GM12874 (cell line): ENCODE measurements around the gene MGAT5B.

Source experiments
- CTCF ChIP-seq: IDR thresholded peaks from 2 replicates; pipeline ENCODE4 v1.5.1; 2011; ENCODE audit warnings: low read depth, mild to moderate bottlenecking, control low read depth, low read length, moderate library complexity; ENCODE audit not compliant: insufficient read depth

Gene MGAT5B

DNA sequence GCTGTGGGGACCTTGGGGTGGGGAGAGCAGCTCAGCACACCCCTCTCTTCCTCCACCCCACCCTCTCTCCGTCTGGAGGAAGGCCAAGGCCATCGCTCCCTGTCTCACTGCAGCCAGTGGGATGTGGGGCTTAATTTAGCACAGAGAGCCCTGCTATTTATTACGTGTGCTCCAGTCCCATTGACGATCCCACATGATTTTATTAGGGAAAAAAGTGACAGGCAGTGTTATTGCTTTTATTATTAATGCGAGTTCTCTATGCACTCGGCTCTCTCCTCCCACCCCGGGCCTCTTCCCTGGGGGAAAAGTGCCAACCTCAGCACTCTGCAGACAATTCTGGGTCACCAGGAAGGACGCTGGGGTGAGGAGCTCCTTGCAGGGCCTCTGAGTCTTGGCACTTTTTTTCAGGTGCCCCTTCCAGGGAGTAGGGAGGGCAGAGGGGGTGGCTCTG, 57.3 kb downstream of the MGAT5B start:
- no peak for TF ChIP-seq CTCF

DNA sequence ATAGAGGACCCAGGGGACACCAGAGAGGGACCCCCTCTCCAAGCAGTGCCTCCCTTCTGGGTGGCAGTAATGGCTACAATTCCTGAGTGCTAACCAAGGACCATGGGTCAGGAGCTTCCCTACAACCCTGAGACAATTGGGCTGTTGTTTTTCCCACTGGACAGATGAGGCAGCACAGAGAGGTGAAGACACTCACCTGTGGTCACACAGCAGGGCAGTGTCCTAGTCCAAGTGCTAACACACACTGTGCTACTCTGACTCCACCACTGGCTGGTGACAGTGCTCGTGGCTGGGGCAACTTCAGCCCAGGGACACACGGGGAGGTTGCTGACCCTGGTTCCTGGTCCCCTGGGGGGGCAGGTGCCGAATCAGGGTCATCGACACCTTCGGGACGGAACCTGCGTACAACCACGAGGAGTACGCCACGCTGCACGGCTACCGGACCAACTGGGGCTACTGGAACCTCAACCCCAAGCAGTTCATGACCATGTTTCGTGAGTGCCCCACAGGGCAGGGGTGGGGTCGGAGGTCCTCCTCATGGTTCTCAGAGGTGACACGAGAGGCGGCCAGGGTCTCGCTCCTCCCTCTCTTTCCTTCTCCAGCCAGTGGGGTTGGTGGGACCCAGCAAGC, 58.1 kb downstream of the MGAT5B start:
- no peak for TF ChIP-seq CTCF

DNA sequence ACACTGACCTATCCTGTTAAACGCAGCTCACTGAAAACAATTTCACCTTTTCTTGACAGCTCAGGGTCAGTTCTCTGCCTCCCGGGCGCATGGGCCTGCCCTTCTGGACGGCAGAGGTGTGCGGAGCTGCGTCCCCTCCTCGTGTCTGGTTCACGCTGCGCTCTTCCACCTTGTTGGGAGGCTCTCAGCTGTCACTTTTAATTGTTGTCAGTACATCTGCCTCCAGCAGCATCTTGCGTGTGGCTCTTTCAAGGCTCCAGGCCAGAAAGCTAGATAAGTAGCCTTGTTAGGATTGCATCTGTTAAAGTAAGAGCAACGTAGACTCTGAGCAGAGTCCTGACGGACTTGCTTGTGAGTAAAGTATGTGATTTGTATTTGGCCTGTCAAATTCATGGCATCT, 59.4 kb downstream of the MGAT5B start:
- TF ChIP-seq CTCF = no peak

DNA sequence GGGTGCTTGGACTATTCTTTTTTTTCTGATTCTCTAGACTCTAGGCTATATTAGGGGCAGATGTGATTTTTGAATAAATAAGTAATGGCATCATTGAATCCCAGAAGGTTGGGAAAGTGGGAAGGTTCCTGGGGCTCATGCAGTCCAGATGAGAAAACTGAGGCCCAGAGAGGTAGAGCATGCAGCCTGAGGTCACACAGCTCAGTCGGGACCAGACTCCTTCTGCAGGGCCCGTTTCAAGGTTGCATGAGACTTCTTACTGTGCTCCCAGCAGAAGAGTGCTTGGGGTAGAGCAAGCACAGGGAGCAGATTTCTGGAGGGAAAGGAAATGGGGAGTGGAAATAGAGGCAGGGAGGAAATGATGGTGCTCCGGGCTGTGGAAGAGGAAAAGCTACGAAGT, 59.8 kb downstream of the MGAT5B start:
- no peak for TF ChIP-seq CTCF

DNA sequence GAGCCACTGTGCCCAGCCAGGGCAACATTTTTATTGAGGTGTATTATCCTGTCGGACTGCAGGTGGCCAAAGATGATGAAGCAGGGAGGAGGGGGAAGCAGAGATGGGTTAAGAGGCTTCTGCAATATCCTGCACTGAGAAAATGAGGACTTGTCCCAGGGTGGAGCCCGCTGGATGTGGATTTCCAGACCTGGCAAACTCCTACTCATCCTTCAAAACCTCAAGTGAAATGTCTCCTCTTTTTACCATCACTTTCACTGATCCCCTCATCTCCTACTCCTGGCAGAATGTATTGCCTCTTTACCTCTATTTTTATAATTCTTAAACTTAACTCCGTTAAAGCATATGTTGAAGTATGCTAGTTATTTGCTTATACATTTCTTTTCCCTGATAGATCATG, 60.9 kb downstream of the MGAT5B start:
- TF ChIP-seq CTCF = no peak

- TF ChIP-seq CTCF = no peak
Observed at GRCh38 chr17:76929601-76930000, 61.4 kb downstream of the MGAT5B start.

DNA sequence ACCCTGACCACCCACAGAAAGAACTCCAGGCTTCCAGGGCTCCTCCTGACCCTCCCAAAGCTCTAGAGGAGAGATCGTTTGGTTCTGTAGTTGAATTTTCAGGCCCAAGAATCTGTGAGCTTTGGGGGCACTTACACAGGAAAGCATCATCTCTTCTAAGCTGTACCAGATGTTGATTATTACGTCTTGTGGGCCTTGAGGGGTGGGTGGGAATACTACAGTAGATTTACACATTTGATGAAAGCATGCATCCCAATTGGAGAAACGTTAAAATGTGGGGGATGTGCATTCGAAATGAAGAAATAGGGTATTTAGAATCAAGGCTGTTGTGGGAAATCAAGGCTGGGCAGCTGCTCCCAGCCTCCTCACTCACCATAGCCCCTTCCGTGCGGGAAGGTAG, 61.9 kb downstream of the MGAT5B start:
- TF ChIP-seq CTCF = no peak
